Posterior vena cava (tissue), 2 donors: ENCODE data around the gene CSNK1E. TPM values are rescaled to one million over a fixed set of nuclear protein-coding genes. Genes with fewer than 3 reads are reported as not detected.
"Not testable (repeated sequence)": the region's sequence is repeated elsewhere in the genome, so short reads cannot be mapped to it uniquely, and the experiment has no call there.

Experiments used
- DNase-seq: peaks from one replicate; pipeline ENCODE4 v3.0.0-alpha.2; 2020; ENCODE audit warnings: low spot score
- intact Hi-C, 2 donors: fragments of 100-400 bp; cut with DNase I; formaldehyde crosslinking; loops; one replicate each; pipeline versions ENCODE4 v1.14.1 to v1.14.2; 2022 to 2023
- total RNA-seq, 2 donors: library from RNA; stranded (reverse); fragmentation: NEBNext Ultra II Directional; extraction: Animal tissue kit (Norgen Biotek cat#: 25700); gene quantifications; one replicate each; pipeline ENCODE4 v1.2.1, GENCODE V29; 2021
- donor health status: DM: yes; HTN: yes; CAD: no.
- donor health status: DM: yes; HTN: yes; CAD: no.

The CSNK1E gene
- total RNA-seq, 2 donors from 2014 or later = 70.1 to 88.6 TPM

GRCh38 chr22:38339893-38340292 lies 22.7 kb upstream of the CSNK1E start:
- peak; percentile 16 for DNase-seq
- intact Hi-C loops = not testable (repeated sequence)

DNA sequence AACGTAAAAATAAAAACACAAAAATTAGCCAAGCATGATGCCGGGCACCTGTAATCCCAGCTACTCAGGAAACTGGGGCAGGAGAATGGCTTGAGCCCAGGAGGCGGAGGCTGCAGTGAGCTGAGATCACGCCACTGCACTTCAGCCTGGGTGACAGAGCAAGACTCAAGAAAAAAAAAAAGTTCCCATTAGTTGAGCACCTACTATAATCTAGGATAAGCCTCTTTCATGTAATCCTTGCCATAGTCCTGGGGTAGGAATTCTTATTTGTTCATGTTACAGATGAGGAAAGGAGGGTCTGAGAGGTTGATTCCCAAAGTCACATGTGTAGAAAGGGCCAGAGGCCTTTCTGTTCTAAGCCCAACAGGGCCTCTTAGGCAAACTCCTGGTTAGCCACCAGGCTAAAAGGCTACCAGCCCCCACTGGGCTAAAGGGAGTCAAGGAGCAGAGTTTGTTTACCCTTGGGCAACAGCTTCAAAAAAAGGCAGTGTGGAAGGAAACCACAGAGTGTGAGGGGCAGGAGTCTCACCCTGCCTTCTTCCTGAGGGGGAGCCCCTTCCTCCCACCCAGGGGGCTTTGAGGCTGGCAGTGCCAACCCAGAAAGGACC lies 21.6 kb upstream of the CSNK1E start:
- intact Hi-C loops = no loop called here
- peak; percentile 25 for DNase-seq

DNA sequence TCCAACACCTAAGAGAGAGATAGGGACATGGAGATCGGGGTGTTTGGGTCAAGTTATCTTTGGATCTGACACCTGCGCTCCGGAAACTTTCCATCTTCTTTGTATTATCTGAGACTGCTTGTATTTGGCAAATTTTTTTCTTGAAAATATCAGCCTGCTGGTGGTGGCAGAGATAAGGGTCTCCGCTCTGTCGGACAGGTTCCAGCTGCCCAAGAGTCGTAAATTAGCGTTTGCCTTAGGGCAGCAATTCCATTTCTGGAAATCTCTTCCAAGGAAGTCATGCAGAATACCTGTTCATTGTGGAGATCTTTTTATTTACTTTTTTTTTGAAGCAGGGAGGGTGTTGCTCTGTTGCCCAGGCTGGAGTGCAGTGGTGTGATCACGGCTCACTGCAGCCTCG lies 19.5 kb upstream of the CSNK1E start:
- intact Hi-C loops = no loop called here
- DNase-seq = no peak

DNA sequence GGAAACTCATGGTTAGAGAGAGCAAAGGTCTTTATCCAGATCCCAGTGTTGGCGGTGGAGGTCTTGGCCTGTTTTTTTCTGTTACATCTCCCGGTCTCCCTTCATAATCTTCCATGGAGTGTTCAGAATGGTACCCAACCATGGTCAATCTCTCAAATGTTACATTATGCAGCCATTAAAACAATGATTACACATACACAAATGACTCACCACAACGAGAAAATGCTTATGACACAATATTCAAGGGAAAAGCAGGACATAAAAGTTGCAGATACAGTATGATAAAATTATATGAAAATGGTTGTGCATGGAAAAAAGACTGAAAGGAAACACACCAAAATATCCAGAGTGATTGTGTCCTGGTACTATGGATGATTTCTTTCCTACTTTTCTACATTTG lies 17.8 kb upstream of the CSNK1E start:
- no peak for DNase-seq
- intact Hi-C loops = no loop called here

DNA sequence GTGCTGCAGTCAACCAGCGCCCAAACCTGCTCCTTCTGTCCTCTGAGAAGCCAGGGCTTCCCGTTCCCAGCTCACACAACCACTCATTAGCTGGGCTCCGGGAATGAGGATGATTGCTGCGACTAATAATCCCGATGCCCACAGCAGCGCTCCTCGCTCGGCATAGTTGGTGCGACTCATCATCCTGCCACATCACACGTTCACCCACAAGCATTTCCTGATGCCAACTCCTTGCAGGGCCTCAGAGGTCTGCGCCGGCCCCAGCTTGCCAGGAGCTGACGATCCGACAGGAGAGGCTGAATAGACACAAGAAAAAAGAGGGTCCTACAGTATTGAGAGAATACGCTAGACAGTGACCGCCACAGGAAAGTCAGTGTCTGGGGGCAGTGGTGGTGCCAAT lies 10.6 kb upstream of the CSNK1E start:
- no peak for DNase-seq
- intact Hi-C loops = no loop called here

- intact Hi-C loops = no loop called here
Measured at GRCh38 chr22:38327396-38327795, 10.2 kb upstream of the CSNK1E start.

GRCh38 chr22:38325587-38325986 lies 8.4 kb upstream of the CSNK1E start:
- intact Hi-C loops = no loop called here
- no peak for DNase-seq

More at GRCh38 chr22:38327396-38327795, 10.2 kb upstream of the CSNK1E start:
- DNase-seq = no peak

GRCh38 chr22:38320605-38321402 lies 3.6 kb upstream of the CSNK1E start:
- intact Hi-C loops = no loop called here
- DNase-seq = no peak

DNA sequence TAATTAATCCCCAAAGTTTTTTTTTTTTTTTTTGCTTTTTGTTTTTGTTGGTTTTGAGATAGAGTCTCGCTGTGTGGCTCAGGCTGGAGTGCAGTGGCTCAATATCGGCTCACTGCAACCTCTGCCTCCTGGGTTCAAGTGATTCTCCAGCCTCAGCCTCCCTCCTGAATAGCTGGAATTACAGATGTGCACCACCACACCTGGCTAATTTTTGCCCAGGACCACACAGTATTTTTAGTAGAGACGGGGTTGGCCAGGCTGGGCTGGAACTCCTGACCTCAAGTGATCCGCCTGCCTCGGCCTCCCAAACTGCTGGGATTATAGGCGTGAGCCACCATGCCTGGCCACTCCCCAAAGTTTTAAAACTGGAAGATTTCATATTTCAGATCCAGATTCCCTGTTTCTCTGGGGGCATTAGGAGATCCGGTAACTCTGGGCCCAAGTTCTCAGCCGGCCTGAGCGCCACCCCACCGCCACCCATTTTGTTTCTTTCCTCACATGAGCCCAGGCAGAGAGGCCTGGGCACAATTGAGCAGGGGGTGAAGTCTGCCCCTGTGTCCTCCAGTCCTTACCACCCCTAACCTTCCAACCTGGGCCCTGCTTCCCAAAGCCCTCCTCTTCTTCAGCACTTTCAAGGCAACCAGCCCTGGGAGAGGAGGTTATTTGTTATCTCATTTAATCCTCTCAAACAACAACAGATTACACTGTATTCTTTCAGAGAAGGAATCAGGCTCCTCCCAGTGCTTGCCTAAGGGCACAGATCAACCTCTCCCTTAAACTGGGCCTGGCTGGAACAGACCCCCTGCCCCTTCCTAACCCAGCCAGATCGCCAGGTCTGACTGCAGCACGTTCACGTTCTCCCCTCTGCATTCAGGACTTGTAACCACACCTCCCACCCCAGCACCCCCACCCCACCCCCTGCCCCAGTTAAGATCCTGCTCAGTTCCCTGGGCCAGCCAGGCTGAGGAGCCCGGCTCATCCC lies 1.9 kb upstream of the CSNK1E start:
- intact Hi-C loops = loop anchor here in 1 of 2 donors (10.0 kb wide), 1 partner anchor 114 kb away; the partner anchor contains the start of gene MAFF
- DNase-seq = no peak

- DNase-seq = peak; percentile 94
- intact Hi-C loops = loop anchor here in 1 of 2 donors (10.0 kb wide), 1 partner anchor 113 kb away; the partner anchor contains the start of gene MAFF
Measured at GRCh38 chr22:38317995-38318715, 922 bp upstream of the CSNK1E start.

DNA sequence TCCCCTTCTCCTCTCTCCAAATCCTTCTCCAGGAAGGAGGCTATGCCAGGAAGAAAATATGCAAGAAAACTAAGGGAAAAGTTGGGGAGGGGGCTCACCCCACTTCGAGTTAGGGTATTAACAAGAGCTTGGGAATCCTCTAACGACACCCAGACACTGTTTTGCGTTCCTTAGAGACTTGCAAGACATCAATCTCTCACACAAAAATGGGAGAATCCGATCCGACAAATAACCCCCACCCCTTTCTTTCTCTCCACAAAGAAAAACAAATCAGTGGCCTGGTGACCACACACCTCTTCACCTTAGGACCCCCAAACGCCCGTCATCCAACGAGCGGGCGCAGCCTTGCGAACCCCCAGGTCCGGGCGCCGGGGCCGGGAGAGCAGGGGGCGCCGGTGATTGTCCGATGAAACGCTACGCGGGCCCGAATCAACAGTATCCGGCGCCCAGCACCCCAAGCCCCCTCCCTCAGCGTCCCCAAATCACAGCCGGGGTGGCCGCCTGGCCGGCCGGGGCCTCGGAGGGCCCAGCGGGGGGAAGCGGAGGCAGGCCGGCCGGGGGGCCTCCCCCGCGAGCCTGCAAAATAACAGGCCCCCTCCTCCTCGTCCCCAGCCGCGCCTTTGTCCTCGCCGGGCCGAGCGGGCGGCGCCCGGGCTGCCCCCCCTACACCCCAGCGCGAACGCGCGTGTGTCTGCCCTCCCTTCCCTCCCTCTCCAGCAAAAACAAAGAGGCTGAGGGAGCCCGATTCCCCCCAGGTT lies 690 bp downstream of the CSNK1E start:
- DNase-seq = peak; percentile 92
- intact Hi-C loops = loop anchor here in 1 of 2 donors (10.0 kb wide), 1 partner anchor 112 kb away; the partner anchor contains the start of gene MAFF

- DNase-seq = no peak
- intact Hi-C loops = loop anchor here in 1 of 2 donors (10.0 kb wide), 1 partner anchor 111 kb away; the partner anchor contains the start of gene MAFF
Measured at GRCh38 chr22:38315823-38316363, 1.3 kb downstream of the CSNK1E start.

DNA sequence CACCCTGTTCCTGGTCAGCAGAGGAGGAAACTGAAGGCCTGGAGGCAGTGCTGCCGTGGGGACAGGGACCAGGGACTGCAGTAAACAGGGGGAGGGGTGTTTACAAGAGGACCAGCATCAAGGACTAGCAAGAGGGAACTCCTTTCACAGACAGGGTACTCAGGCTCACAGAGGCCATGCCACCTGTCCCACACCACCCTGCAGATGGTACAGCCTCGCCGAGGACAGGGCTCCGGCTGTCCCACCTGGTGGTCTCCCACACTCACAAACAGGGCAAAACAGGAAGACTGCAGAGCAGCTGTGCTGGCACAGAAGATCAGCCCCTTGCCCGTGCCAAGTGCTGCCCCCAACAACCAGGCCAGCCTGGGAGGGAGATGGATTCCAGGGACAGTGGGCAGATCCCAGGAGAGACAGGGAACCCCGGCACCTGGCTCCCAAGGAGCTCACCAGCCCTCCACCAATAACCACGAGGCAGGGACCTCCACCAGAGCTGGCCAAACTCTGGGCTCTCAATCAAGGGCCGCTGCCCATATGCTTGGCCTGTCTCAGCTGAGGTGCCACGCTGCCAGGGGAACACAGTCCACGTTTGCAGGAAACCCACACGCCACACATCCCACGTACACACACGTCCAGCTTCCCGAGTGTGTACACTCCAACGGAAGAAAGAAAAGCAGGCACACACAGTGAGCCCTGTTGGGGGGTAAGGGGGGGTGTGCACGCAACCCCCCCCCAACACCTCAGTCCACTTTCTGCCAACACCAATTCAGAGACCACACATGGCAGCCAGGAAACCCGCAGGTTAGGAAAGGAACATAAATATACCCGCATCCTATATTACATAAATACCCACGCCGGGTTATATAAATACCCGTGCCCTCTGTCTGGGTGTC lies 2.1 kb downstream of the CSNK1E start:
- intact Hi-C loops = loop anchor here in 1 of 2 donors (10.0 kb wide), 1 partner anchor 110 kb away; the partner anchor contains the start of gene MAFF
- no peak for DNase-seq

DNA sequence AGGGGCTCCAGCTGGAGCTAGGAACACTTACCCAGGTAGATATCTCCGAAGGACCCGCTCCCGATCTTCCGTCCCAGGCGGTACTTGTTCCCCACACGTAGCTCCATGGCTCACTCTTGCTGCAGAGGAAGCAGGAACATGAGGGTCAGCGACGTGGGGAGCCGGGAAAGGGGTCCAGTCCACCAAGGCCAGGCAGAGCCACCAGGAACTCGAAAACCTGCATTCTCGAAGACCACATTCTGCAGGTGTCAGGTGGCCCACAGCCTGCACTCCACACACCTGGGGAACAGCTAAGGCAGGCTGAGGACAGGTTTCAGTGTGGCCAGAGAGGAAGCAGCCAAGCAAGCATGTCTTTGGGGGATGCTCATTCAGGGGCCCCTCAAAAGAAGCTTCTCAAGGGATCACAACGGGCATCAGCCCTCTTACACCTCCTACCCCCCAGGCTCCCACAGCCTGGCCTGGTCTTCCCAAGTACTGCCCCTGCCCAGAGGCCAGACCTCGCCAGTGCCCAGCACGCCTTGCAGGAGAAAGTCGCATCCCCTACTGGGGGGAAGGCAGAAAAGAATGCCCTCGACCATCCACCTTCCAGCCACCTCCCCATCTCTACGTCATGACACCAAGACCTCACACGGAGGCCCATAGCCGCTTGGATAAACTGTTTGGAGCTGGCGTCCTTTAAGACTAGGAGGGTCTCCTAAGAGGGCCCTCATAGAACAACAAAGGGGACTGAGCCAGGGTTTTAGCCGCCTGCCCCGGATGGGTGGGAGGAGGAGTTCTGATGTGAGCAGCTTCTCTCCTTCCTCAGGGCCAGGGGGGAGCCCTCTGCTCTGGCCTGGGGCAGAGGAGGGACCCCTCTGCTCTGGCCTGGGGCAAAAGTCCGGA lies 2.9 kb downstream of the CSNK1E start:
- intact Hi-C loops = loop anchor here in 1 of 2 donors (10.0 kb wide), 1 partner anchor 109 kb away; the partner anchor contains the start of gene MAFF
- DNase-seq = no peak

GRCh38 chr22:38313384-38313955 lies 3.8 kb downstream of the CSNK1E start:
- DNase-seq = peak; percentile 90
- intact Hi-C loops = loop anchor here (1.0 to 10.0 kb wide), 2 partner anchors 36 to 109 kb away; partner anchors contain the start of gene MAFF (in 1 of the 2)
